ENCODE measurements around the gene FUBP3. TPM values are rescaled to one million over a fixed set of nuclear protein-coding genes. Genes with fewer than 3 reads are reported as not detected.

The FUBP3 gene
- total RNA-seq, 1 experiment from 2014 or later: 73.7 TPM

DNA sequence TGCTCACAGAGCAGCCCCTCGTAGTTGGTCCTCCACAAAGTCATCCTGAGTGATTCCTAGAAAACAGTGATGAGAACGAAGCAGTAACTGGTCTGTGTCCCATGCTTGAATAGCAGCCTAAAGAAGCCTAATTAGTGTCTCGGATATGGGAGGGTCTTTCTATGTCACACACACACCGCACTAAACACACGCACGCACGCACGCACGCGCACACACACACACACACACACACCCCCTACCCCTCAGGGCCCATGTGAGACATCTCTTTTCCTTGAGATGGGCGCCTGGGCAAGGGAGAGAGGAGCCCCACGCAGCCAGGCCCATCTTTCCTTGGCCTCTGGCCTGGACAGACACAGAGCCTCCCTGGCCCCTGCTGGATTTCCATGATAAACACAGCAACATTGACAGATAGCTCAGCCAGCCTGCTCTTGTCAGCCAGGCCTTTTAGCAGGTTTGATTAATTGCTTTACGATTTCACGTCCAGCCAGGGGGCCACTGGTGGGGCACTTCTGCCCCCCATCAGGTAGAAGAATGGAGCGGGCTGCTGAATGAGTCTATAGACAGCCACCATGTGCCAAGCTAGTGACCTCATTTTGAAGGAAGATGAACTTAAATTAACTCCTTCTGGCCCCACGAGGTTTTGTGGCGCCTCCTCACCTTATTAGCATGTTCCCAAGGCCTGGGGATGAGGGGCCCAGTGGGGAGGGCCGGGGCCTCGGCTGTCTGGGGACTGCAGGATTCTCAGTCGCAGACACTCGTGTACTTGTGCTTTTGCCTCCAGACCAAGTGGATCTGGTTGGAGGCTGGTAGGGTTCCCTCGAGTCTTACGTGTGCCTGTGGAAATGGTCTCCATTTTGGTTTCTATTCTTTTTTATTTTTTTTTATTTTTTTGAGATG lies 48.8 kb downstream of the FUBP3 start:
- no peak overlapping the region for H3K9ac ChIP-seq (ENCODE audit: low read length)
- TF ChIP-seq ELF1 (IDR thresholded peaks at IDR 0.05; ENCODE audit: borderline replicate concordance, low read depth) (no peak), ZNF274 (IDR thresholded peaks at IDR 0.05; ENCODE audit: low read depth, low read length) (no peak), RAD21 (IDR thresholded peaks at IDR 0.05; ENCODE audit: low read depth) (no peak), ZFX (IDR thresholded peaks at IDR 0.05) (no peak), SRF (IDR thresholded peaks at IDR 0.05; ENCODE audit: low read depth) (no peak), CEBPB (IDR thresholded peaks at IDR 0.05; ENCODE audit: low read depth) (no peak), FOSL1 (IDR thresholded peaks at IDR 0.05; ENCODE audit: low read depth) (no peak), POLR2A (IDR thresholded peaks at IDR 0.05; ENCODE audit: borderline replicate concordance, extremely low read depth, insufficient read depth, insufficient read length) (no peak), EGR1 (IDR thresholded peaks at IDR 0.05; ENCODE audit: low read depth) (no peak), TCF7L2 (IDR thresholded peaks at IDR 0.05; ENCODE audit: borderline replicate concordance, extremely low read depth, insufficient read depth, insufficient read length) (no peak), JUND (IDR thresholded peaks at IDR 0.05) (no peak), EZH2 (IDR thresholded peaks at IDR 0.05) (no peak), POLR2AphosphoS5 (IDR thresholded peaks at IDR 0.05; ENCODE audit: low read depth, low read length) (no peak)
- TF ChIP-seq, protein P1, sequence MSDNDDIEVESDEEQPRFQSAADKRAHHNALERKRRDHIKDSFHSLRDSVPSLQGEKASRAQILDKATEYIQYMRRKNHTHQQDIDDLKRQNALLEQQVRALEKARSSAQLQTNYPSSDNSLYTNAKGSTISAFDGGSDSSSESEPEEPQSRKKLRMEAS (IDR thresholded peaks at IDR 0.05): no peak
- TF ChIP-seq, protein P2, sequence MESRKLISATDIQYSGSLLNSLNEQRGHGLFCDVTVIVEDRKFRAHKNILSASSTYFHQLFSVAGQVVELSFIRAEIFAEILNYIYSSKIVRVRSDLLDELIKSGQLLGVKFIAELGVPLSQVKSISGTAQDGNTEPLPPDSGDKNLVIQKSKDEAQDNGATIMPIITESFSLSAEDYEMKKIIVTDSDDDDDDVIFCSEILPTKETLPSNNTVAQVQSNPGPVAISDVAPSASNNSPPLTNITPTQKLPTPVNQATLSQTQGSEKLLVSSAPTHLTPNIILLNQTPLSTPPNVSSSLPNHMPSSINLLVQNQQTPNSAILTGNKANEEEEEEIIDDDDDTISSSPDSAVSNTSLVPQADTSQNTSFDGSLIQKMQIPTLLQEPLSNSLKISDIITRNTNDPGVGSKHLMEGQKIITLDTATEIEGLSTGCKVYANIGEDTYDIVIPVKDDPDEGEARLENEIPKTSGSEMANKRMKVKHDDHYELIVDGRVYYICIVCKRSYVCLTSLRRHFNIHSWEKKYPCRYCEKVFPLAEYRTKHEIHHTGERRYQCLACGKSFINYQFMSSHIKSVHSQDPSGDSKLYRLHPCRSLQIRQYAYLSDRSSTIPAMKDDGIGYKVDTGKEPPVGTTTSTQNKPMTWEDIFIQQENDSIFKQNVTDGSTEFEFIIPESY (IDR thresholded peaks at IDR 0.05; ENCODE audit: extremely low read depth, insufficient replicate concordance, low read length): no peak
- TF ChIP-seq, protein P3, sequence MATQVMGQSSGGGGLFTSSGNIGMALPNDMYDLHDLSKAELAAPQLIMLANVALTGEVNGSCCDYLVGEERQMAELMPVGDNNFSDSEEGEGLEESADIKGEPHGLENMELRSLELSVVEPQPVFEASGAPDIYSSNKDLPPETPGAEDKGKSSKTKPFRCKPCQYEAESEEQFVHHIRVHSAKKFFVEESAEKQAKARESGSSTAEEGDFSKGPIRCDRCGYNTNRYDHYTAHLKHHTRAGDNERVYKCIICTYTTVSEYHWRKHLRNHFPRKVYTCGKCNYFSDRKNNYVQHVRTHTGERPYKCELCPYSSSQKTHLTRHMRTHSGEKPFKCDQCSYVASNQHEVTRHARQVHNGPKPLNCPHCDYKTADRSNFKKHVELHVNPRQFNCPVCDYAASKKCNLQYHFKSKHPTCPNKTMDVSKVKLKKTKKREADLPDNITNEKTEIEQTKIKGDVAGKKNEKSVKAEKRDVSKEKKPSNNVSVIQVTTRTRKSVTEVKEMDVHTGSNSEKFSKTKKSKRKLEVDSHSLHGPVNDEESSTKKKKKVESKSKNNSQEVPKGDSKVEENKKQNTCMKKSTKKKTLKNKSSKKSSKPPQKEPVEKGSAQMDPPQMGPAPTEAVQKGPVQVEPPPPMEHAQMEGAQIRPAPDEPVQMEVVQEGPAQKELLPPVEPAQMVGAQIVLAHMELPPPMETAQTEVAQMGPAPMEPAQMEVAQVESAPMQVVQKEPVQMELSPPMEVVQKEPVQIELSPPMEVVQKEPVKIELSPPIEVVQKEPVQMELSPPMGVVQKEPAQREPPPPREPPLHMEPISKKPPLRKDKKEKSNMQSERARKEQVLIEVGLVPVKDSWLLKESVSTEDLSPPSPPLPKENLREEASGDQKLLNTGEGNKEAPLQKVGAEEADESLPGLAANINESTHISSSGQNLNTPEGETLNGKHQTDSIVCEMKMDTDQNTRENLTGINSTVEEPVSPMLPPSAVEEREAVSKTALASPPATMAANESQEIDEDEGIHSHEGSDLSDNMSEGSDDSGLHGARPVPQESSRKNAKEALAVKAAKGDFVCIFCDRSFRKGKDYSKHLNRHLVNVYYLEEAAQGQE (IDR thresholded peaks at IDR 0.05; ENCODE audit: low read depth): no peak
- intact Hi-C loops (cut with micrococcal nuclease): loop anchor here (5.0 kb wide), 1 partner anchor 146 kb away; no protein-coding TSS in a partner anchor
- no peak overlapping the region for H3K4me2 ChIP-seq (ENCODE audit: low read length)
- H3K4me1 ChIP-seq (ENCODE audit: control insufficient read depth in 1 of 2, insufficient read depth in 2 of 2, low read length in 2 of 2): no peaks in the 10 kb centered on the region
- H3K27me3 ChIP-seq (ENCODE audit: insufficient read depth, low read length): no peaks in the 10 kb centered on the region
- BruUV-seq (replicated peaks): no TSS peak
- H3K27ac ChIP-seq (ENCODE audit: low read depth, low read length): no peak overlapping the region
- H2AFZ ChIP-seq (ENCODE audit: low read depth, low read length, poor library complexity, severe bottlenecking): no peak overlapping the region
- POLR2A ChIA-PET: no interaction called here
- DNase-seq (ENCODE audit: low read depth, low spot score) (no peak), ATAC-seq (no peak)
- no peaks in the 10 kb centered on the region for H4K20me1 ChIP-seq (ENCODE audit: insufficient read depth)
- H3K9me2 ChIP-seq (ENCODE audit: insufficient read depth): no peaks in the 10 kb centered on the region
- no peaks in the 10 kb centered on the region for H3K9me3 ChIP-seq (ENCODE audit: control insufficient read depth in 1 of 2, insufficient read depth in 1 of 2, low read depth in 1 of 2, low read length in 2 of 2)
- peaks cover 43 to 53% of the 10 kb centered on the region in 2 experiments; a peak in 3 of 4 replicates for H3K36me3 ChIP-seq (ENCODE audit: control insufficient read depth in 1 of 2, insufficient read depth in 2 of 2, low read length in 2 of 2)
- RAD21 ChIA-PET (ENCODE audit: low non-redundant PET in 1 of 2, low total read pairs in 2 of 2, uncharacterized antibody in 2 of 2, unreplicated experiment in 2 of 2): no interaction called here
- CTCF ChIA-PET: no interaction called here
- no peak overlapping the region for H3K4me3 ChIP-seq (replicated peaks in 1 of 2; ENCODE audit: low read depth in 1 of 2, low read length in 2 of 2)
- H3K79me2 ChIP-seq (ENCODE audit: insufficient read depth, low read length): peaks cover 4% of the 10 kb centered on the region; the same call in 1 of the 2 replicates

Measured in HCT116 (cell line).